Muscle layer of colon (tissue), 2 donors: ENCODE data around the gene XRCC2.

Experiments used
- H3K27ac ChIP-seq: one replicate; pipeline ENCODE4 v1.7.0; 2013; ENCODE audit warnings: low read depth, mild to moderate bottlenecking, low read length, moderate library complexity
- H3K27me3 ChIP-seq, 2 donors: one replicate each; pipeline ENCODE4 v1.7.0; 2013; ENCODE audit warnings: low read length in 2 of 2, mild to moderate bottlenecking in 2 of 2; ENCODE audit not compliant: insufficient read depth in 2 of 2, control insufficient read depth in 1 of 2
- H3K36me3 ChIP-seq: one replicate; pipeline ENCODE4 v1.7.0; 2013; ENCODE audit warnings: mild to moderate bottlenecking, low read length; ENCODE audit not compliant: insufficient read depth
- H3K4me1 ChIP-seq: one replicate; pipeline ENCODE4 v1.7.0; 2013; ENCODE audit warnings: mild to moderate bottlenecking, low read length; ENCODE audit not compliant: insufficient read depth
- H3K4me3 ChIP-seq, 2 donors: one replicate each; pipeline ENCODE4 v1.7.0; 2013; ENCODE audit warnings: low read length in 2 of 2, low read depth in 1 of 2, mild to moderate bottlenecking in 1 of 2, moderate library complexity in 1 of 2
- H3K9ac ChIP-seq: one replicate; pipeline ENCODE4 v1.7.0; 2013; ENCODE audit warnings: low read length
- H3K9me3 ChIP-seq: one replicate; pipeline ENCODE4 v1.7.0; 2013; ENCODE audit warnings: mild to moderate bottlenecking, low read length
- donor health status: abdominal sarcoma.
- donor health status: Adenocarcinoma of cecum.

Gene XRCC2

GRCh38 chr7:152607007-152607406, 68.9 kb downstream of the XRCC2 start:
- Histone ChIP-seq H3K27me3 (no peaks in the 10 kb centered on the region), H3K9ac (no peak overlapping the region), H3K4me3 (no peak overlapping the region), H3K36me3 (no peaks in the 10 kb centered on the region), H3K9me3 (no peaks in the 10 kb centered on the region), H3K4me1 (no peaks in the 10 kb centered on the region), H3K27ac (no peak overlapping the region)

- Histone ChIP-seq H3K4me1 (no peaks in the 10 kb centered on the region), H3K4me3 (no peak overlapping the region), H3K27ac (no peak overlapping the region), H3K9ac (no peak overlapping the region), H3K36me3 (no peaks in the 10 kb centered on the region), H3K27me3 (no peaks in the 10 kb centered on the region), H3K9me3 (no peaks in the 10 kb centered on the region)
These were observed 73.0 kb downstream of the XRCC2 start for GRCh38 chr7:152602962-152603361.

- Histone ChIP-seq H3K4me1 (no peaks in the 10 kb centered on the region), H3K27ac (no peak overlapping the region), H3K9ac (no peak overlapping the region), H3K27me3 (no peaks in the 10 kb centered on the region), H3K9me3 (no peaks in the 10 kb centered on the region), H3K4me3 (no peak overlapping the region), H3K36me3 (no peaks in the 10 kb centered on the region)
These were observed 74.6 kb downstream of the XRCC2 start for GRCh38 chr7:152601305-152601798.

- Histone ChIP-seq H3K4me3 (no peak overlapping the region), H3K9ac (no peak overlapping the region), H3K27ac (no peak overlapping the region), H3K9me3 (no peaks in the 10 kb centered on the region), H3K27me3 (no peaks in the 10 kb centered on the region), H3K36me3 (no peaks in the 10 kb centered on the region), H3K4me1 (no peaks in the 10 kb centered on the region)
These were observed 75.7 kb downstream of the XRCC2 start for GRCh38 chr7:152600266-152600665.

- Histone ChIP-seq H3K27me3 (no peaks in the 10 kb centered on the region), H3K9me3 (no peaks in the 10 kb centered on the region), H3K27ac (no peak overlapping the region), H3K4me3 (no peak overlapping the region), H3K9ac (no peak overlapping the region), H3K4me1 (no peaks in the 10 kb centered on the region), H3K36me3 (no peaks in the 10 kb centered on the region)
These were observed 78.4 kb downstream of the XRCC2 start for GRCh38 chr7:152597507-152597906.

- Histone ChIP-seq H3K27ac (no peak overlapping the region), H3K9ac (no peak overlapping the region), H3K36me3 (no peaks in the 10 kb centered on the region), H3K27me3 (no peaks in the 10 kb centered on the region), H3K4me1 (no peaks in the 10 kb centered on the region), H3K9me3 (no peaks in the 10 kb centered on the region), H3K4me3 (no peak overlapping the region)
These were observed 79.1 kb downstream of the XRCC2 start for GRCh38 chr7:152596824-152597223.
